GM23338 (cell line): Measurements from ENCODE around the gene SEC63. TPM values are rescaled to one million over a fixed set of nuclear protein-coding genes. Genes with fewer than 3 reads are reported as not detected.

Experiments used
- ATAC-seq: fragments of 200-7000 bp; cut with Tn5 transposase; 3 replicates; pipeline ENCODE4 v1.9.1; 2020
- DNase-seq: peaks from one replicate; pipeline ENCODE4 v3.0.0-alpha.2; 2015; ENCODE audit warnings: low spot score
- H2AFZ ChIP-seq: fragments of 200-600 bp; sonication (generic); 2 replicates; pipeline ENCODE4 v1.8.0; 2016; ENCODE audit warnings: antibody characterized with exemption, mild to moderate bottlenecking, moderate library complexity
- H3F3A ChIP-seq: fragments of 200-600 bp; sonication (generic); replicated peaks from 2 replicates; pipeline ENCODE4 v1.8.0; 2017; ENCODE audit warnings: antibody characterized with exemption, mixed run types, low read depth
- H3K27ac ChIP-seq: fragments of 200-600 bp; sonication (generic); 2 replicates; pipeline ENCODE4 v1.6.1; 2016; ENCODE audit warnings: low read depth
- H3K27me3 ChIP-seq: fragments of 200-600 bp; sonication (generic); 2 replicates; pipeline ENCODE4 v1.8.0; 2016; ENCODE audit warnings: mild to moderate bottlenecking, mixed run types, moderate library complexity; ENCODE audit not compliant: insufficient read depth
- H3K36me3 ChIP-seq: fragments of 200-600 bp; sonication (generic); 2 replicates; pipeline ENCODE4 v1.8.0; 2016; ENCODE audit warnings: mild to moderate bottlenecking; ENCODE audit not compliant: insufficient read depth
- H3K4me1 ChIP-seq: fragments of 200-600 bp; sonication (generic); 2 replicates; pipeline ENCODE4 v1.8.0; 2016; ENCODE audit warnings: mild to moderate bottlenecking, moderate library complexity; ENCODE audit not compliant: insufficient read depth
- H3K4me2 ChIP-seq: fragments of 200-600 bp; sonication (generic); 2 replicates; pipeline ENCODE4 v1.7.1; 2017; ENCODE audit warnings: mixed run types
- H3K4me3 ChIP-seq: fragments of 200-600 bp; sonication (generic); 2 replicates; pipeline ENCODE4 v1.6.1; 2016; ENCODE audit warnings: mixed run types
- H3K79me2 ChIP-seq: fragments of 200-600 bp; sonication (generic); replicated peaks from 2 replicates; pipeline ENCODE4 v1.8.0; 2017; ENCODE audit warnings: mild to moderate bottlenecking; ENCODE audit not compliant: insufficient read depth
- H3K9me2 ChIP-seq: fragments of 200-600 bp; sonication (generic); 2 replicates; pipeline ENCODE4 v1.8.0; 2017; ENCODE audit not compliant: insufficient read depth
- H4K20me1 ChIP-seq: fragments of 200-600 bp; sonication (generic); replicated peaks from 2 replicates; pipeline ENCODE4 v1.8.0; 2017; ENCODE audit warnings: mild to moderate bottlenecking; ENCODE audit not compliant: insufficient read depth
- H3K27ac Mint-ChIP-seq: 2 replicates; pipeline ENCODE4 v1.8.0; 2020; ENCODE audit warnings: inconsistent platforms, mild to moderate bottlenecking, moderate library complexity, mixed read lengths
- H3K27me3 Mint-ChIP-seq: 3 replicates; pipeline ENCODE4 v1.8.0; 2022; ENCODE audit warnings: low read depth, mild to moderate bottlenecking, moderate library complexity, mixed read lengths, inconsistent platforms; ENCODE audit not compliant: insufficient read depth, poor library complexity
- H3K36me3 Mint-ChIP-seq: 3 replicates; pipeline ENCODE4 v1.8.0; 2021; ENCODE audit warnings: low read depth, mild to moderate bottlenecking, inconsistent platforms, moderate library complexity, mixed read lengths
- H3K4me1 Mint-ChIP-seq: 3 replicates; pipeline ENCODE4 v1.8.0; 2020; ENCODE audit warnings: mild to moderate bottlenecking, inconsistent platforms, mixed read lengths
- H3K4me3 Mint-ChIP-seq: 3 replicates; pipeline ENCODE4 v1.8.0; 2021; ENCODE audit warnings: moderate library complexity, mild to moderate bottlenecking, inconsistent platforms, mixed read lengths
- H3K9me3 Mint-ChIP-seq: 3 replicates; pipeline ENCODE4 v1.8.0; 2020; ENCODE audit warnings: moderate library complexity, mild to moderate bottlenecking, inconsistent platforms, mixed read lengths
- CREB1 ChIP-seq: fragments of 250-450 bp; sonication (Bioruptor Pico); IDR thresholded peaks from 2 replicates; pipeline ENCODE4 v1.5.0; 2020; ENCODE audit warnings: low read depth, mild to moderate bottlenecking, moderate library complexity
- CTCF ChIP-seq, 2 experiments: fragments of 200-600 bp in 1 of 2; sonication (generic) in 1 of 2; conservative IDR thresholded peaks; 2 replicates each; pipeline versions ENCODE4 v1.5.1 to v1.6.1; 2016 to 2017; ENCODE audit warnings: antibody characterized with exemption in 2 of 2, low read depth in 2 of 2, mild to moderate bottlenecking in 2 of 2, moderate library complexity in 1 of 2
- EZH2 ChIP-seq: fragments of 200-600 bp; sonication (generic); IDR thresholded peaks from one replicate; pipeline ENCODE4 v1.8.0; 2017; ENCODE audit warnings: antibody characterized with exemption, mild to moderate bottlenecking, low read depth; ENCODE audit not compliant: unreplicated experiment
- EZH2phosphoT487 ChIP-seq: fragments of 200-600 bp; sonication (generic); IDR thresholded peaks from one replicate; pipeline ENCODE4 v1.8.1; 2018; ENCODE audit warnings: antibody characterized with exemption; ENCODE audit not compliant: unreplicated experiment
- JUNB ChIP-seq: IDR thresholded peaks from one replicate; pipeline ENCODE4 v1.6.1; 2016; ENCODE audit warnings: antibody characterized with exemption; ENCODE audit not compliant: unreplicated experiment
- NANOG ChIP-seq: IDR thresholded peaks from 2 replicates; pipeline ENCODE4 v1.6.1; 2016; ENCODE audit warnings: antibody characterized with exemption, borderline replicate concordance
- POLR2AphosphoS5 ChIP-seq: IDR thresholded peaks from 2 replicates; pipeline ENCODE4 v1.6.1; 2016; ENCODE audit warnings: antibody characterized with exemption, low read depth
- STAT1 ChIP-seq: IDR thresholded peaks from one replicate; pipeline ENCODE4 v1.6.1; 2016; ENCODE audit warnings: antibody characterized with exemption; ENCODE audit not compliant: unreplicated experiment
- ZNF114 ChIP-seq: fragments of 250-450 bp; sonication (Bioruptor Pico); IDR thresholded peaks from 2 replicates; pipeline ENCODE4 v1.5.0; 2020; ENCODE audit warnings: mild to moderate bottlenecking, moderate library complexity
- ZNF331 ChIP-seq: fragments of 250-450 bp; sonication (Bioruptor Pico); IDR thresholded peaks from 2 replicates; pipeline ENCODE4 v1.5.0; 2020; ENCODE audit warnings: low read depth, mild to moderate bottlenecking, moderate library complexity
- polyA plus RNA-seq: library from polyadenylated mRNA; unstranded; fragments of >200 nt; fragmentation: Nextera tagmentation; extraction: Ambion mirVana; gene quantifications from 2 replicates; pipeline ENCODE4 v1.2.1, GENCODE V29; 2016
- total RNA-seq: library from RNA; depleted of rRNA; stranded (reverse); fragments of >200 nt; shearing (Covaris generic); gene quantifications from 2 replicates; pipeline ENCODE4 v1.2.3, GENCODE V29; 2014
- TF ChIP-seq, protein P1 (sequence below): IDR thresholded peaks from one replicate; pipeline ENCODE4 v1.6.1; 2018; ENCODE audit warnings: antibody characterized with exemption; ENCODE audit not compliant: unreplicated experiment
- TF ChIP-seq, protein P2 (sequence below): fragments of 250-450 bp; sonication (Bioruptor Pico); IDR thresholded peaks from 2 replicates; pipeline ENCODE4 v1.5.0; 2020; ENCODE audit warnings: mild to moderate bottlenecking, moderate library complexity
- TF ChIP-seq, protein P3 (sequence below): IDR thresholded peaks from 2 replicates; pipeline ENCODE4 v1.6.1; 2016; ENCODE audit warnings: antibody characterized with exemption

Gene SEC63
- total and polyA plus RNA-seq, 2 experiments from 2014 or later, result 48.2 to 124 TPM

DNA sequence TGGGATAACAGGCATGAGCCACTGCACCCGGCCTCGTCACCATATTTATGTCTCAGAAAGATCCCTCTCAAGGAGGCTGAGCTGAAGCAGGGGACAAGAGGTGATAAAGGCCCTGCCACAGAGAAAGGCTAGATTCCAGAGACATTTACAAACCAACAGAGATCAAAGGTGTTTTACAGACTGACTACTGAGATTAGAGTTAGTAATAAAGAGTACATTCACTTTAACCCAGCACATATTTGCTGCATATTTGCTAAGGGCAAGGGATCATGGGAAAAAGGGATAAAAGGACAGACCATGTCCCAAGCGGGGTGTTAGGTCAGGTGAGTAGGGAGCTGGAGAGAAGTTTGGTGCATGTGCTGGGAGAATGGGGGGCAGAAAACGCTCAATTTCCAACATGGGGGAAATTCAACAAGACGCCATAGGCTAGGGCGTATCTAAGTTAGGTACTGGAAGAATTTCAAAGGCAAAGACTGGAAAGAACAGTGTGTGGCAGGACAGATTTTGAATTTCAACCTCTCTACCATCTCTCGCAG lies 43.8 kb upstream of the SEC63 start:
- peaks cover 4% of the 10 kb centered on the region for H3K27me3 Mint-ChIP-seq
- Histone ChIP-seq H3K27ac (no peak overlapping the region), H3K9me2 (no peaks in the 10 kb centered on the region), H3K4me2 (no peak overlapping the region), H3F3A (no peaks in the 10 kb centered on the region), H3K4me3 (no peak overlapping the region), H3K79me2 (no peaks in the 10 kb centered on the region), H3K4me1 (peaks cover 29% of the 10 kb centered on the region), H2AFZ (no peak overlapping the region), H3K27me3 (no peaks in the 10 kb centered on the region), H3K36me3 (no peaks in the 10 kb centered on the region), H4K20me1 (no peaks in the 10 kb centered on the region)
- TF ChIP-seq CREB1 (no peak), JUNB (no peak), ZNF114 (CRISPR knock-in tag) (no peak), STAT1 (no peak), NANOG (no peak), CTCF (conservative IDR thresholded peaks at IDR 0.05; ENCODE audit: low read depth in 2 of 2) (no peak), ZNF331 (CRISPR knock-in tag) (no peak), POLR2AphosphoS5 (no peak), EZH2 (no peak), EZH2phosphoT487 (no peak)
- TF ChIP-seq, protein P1, sequence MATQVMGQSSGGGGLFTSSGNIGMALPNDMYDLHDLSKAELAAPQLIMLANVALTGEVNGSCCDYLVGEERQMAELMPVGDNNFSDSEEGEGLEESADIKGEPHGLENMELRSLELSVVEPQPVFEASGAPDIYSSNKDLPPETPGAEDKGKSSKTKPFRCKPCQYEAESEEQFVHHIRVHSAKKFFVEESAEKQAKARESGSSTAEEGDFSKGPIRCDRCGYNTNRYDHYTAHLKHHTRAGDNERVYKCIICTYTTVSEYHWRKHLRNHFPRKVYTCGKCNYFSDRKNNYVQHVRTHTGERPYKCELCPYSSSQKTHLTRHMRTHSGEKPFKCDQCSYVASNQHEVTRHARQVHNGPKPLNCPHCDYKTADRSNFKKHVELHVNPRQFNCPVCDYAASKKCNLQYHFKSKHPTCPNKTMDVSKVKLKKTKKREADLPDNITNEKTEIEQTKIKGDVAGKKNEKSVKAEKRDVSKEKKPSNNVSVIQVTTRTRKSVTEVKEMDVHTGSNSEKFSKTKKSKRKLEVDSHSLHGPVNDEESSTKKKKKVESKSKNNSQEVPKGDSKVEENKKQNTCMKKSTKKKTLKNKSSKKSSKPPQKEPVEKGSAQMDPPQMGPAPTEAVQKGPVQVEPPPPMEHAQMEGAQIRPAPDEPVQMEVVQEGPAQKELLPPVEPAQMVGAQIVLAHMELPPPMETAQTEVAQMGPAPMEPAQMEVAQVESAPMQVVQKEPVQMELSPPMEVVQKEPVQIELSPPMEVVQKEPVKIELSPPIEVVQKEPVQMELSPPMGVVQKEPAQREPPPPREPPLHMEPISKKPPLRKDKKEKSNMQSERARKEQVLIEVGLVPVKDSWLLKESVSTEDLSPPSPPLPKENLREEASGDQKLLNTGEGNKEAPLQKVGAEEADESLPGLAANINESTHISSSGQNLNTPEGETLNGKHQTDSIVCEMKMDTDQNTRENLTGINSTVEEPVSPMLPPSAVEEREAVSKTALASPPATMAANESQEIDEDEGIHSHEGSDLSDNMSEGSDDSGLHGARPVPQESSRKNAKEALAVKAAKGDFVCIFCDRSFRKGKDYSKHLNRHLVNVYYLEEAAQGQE, result no peak
- TF ChIP-seq, protein P2, sequence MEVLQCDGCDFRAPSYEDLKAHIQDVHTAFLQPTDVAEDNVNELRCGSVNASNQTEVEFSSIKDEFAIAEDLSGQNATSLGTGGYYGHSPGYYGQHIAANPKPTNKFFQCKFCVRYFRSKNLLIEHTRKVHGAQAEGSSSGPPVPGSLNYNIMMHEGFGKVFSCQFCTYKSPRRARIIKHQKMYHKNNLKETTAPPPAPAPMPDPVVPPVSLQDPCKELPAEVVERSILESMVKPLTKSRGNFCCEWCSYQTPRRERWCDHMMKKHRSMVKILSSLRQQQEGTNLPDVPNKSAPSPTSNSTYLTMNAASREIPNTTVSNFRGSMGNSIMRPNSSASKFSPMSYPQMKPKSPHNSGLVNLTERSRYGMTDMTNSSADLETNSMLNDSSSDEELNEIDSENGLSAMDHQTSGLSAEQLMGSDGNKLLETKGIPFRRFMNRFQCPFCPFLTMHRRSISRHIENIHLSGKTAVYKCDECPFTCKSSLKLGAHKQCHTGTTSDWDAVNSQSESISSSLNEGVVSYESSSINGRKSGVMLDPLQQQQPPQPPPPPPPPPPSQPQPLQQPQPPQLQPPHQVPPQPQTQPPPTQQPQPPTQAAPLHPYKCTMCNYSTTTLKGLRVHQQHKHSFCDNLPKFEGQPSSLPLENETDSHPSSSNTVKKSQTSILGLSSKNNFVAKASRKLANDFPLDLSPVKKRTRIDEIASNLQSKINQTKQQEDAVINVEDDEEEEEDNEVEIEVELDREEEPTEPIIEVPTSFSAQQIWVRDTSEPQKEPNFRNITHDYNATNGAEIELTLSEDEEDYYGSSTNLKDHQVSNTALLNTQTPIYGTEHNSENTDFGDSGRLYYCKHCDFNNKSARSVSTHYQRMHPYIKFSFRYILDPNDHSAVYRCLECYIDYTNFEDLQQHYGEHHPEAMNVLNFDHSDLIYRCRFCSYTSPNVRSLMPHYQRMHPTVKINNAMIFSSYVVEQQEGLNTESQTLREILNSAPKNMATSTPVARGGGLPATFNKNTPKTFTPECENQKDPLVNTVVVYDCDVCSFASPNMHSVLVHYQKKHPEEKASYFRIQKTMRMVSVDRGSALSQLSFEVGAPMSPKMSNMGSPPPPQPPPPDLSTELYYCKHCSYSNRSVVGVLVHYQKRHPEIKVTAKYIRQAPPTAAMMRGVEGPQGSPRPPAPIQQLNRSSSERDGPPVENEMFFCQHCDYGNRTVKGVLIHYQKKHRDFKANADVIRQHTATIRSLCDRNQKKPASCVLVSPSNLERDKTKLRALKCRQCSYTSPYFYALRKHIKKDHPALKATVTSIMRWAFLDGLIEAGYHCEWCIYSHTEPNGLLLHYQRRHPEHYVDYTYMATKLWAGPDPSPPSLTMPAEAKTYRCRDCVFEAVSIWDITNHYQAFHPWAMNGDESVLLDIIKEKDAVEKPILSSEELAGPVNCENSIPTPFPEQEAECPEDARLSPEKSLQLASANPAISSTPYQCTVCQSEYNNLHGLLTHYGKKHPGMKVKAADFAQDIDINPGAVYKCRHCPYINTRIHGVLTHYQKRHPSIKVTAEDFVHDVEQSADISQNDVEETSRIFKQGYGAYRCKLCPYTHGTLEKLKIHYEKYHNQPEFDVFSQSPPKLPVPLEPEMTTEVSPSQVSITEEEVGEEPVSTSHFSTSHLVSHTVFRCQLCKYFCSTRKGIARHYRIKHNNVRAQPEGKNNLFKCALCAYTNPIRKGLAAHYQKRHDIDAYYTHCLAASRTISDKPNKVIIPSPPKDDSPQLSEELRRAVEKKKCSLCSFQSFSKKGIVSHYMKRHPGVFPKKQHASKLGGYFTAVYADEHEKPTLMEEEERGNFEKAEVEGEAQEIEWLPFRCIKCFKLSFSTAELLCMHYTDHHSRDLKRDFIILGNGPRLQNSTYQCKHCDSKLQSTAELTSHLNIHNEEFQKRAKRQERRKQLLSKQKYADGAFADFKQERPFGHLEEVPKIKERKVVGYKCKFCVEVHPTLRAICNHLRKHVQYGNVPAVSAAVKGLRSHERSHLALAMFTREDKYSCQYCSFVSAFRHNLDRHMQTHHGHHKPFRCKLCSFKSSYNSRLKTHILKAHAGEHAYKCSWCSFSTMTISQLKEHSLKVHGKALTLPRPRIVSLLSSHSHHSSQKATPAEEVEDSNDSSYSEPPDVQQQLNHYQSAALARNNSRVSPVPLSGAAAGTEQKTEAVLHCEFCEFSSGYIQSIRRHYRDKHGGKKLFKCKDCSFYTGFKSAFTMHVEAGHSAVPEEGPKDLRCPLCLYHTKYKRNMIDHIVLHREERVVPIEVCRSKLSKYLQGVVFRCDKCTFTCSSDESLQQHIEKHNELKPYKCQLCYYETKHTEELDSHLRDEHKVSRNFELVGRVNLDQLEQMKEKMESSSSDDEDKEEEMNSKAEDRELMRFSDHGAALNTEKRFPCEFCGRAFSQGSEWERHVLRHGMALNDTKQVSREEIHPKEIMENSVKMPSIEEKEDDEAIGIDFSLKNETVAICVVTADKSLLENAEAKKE (CRISPR knock-in tag), result no peak
- TF ChIP-seq, protein P3, sequence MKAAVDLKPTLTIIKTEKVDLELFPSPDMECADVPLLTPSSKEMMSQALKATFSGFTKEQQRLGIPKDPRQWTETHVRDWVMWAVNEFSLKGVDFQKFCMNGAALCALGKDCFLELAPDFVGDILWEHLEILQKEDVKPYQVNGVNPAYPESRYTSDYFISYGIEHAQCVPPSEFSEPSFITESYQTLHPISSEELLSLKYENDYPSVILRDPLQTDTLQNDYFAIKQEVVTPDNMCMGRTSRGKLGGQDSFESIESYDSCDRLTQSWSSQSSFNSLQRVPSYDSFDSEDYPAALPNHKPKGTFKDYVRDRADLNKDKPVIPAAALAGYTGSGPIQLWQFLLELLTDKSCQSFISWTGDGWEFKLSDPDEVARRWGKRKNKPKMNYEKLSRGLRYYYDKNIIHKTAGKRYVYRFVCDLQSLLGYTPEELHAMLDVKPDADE, result no peak
- ATAC-seq (no peak), DNase-seq (no peak)
- peaks cover 30% of the 10 kb centered on the region for H3K4me1 Mint-ChIP-seq
- no peaks in the 10 kb centered on the region for H3K36me3 Mint-ChIP-seq
- no peak overlapping the region for H3K27ac Mint-ChIP-seq
- no peak overlapping the region for H3K4me3 Mint-ChIP-seq
- peaks cover 2% of the 10 kb centered on the region; the same call in 1 of the 3 replicates for H3K9me3 Mint-ChIP-seq
